Activated T-cell treated with anti-CD3 and anti-CD28 coated beads for 48 hours (primary cell): Measurements from ENCODE around the gene RIMS1.

Source experiments
- DNase-seq: peaks from one replicate; pipeline ENCODE4 v3.0.0-alpha.2; 2020; ENCODE audit warnings: low read depth

The RIMS1 gene

GRCh38 chr6:72416744-72417465, 530.6 kb downstream of the RIMS1 start:
- no peak for DNase-seq

- DNase-seq = no peak
Measured at GRCh38 chr6:72417759-72418158, 531.4 kb downstream of the RIMS1 start.

- DNase-seq = no peak
Measured at GRCh38 chr6:72418495-72418894, 532.1 kb downstream of the RIMS1 start.

- DNase-seq = no peak
Measured at GRCh38 chr6:72419966-72420365, 533.6 kb downstream of the RIMS1 start.

DNA sequence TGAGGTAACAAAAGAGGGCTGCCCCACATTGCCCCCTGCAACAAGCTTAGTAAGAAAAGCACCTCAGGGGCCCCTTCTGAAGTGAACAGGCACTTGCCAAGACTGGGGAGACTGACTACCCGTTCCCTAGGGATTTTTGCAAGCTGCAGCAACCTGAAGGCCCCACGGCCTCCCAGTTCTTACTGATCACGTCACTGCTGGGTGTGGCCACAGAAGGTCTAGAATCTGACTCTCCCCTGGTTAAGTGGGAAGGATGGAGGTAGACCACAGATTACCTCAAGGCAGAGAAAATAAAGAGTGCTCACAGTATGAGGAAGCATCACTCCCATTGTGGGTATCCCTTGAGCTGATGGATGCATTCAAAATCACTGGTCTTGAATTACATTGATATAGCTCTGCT, 534.1 kb downstream of the RIMS1 start:
- no peak for DNase-seq

- no peak for DNase-seq
Measured at GRCh38 chr6:72421387-72421786, 535.0 kb downstream of the RIMS1 start.

DNA sequence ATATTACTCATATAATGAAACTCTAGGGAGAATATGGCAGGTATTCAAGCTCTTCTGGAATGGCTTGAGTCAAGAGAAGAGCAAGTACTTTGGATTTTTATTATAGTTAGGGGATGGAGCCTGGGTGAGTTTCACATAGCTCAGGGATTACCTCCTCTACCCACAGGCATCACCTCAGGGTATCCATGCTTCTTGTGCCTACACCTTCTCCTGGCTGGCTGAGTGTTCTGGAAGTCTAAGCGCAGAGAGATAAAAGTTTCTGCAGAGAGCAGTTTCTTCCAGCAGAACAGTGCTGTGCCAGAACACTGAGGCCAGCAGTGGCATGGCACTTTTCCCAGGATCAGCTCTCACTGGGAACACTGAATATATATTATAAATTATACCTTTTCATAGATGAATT, 535.8 kb downstream of the RIMS1 start:
- DNase-seq = no peak

DNA sequence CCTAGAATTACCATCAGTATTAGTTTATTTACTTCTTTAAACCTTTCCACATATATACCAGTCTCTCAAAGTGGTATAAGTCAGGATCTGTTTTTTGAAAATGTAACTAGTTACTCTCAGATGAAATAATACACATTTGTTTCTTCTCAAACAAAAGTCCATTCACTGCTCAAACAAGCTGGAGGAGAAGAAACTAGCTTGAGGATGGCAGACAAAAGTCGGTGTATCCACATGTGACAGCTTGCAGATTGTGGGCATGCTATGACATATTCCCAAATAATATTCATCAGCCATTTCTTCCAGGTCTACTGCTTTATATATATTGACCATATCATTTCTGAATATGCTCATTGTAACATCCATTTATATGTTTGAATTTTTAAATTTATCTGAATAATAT, 538.1 kb downstream of the RIMS1 start:
- DNase-seq = no peak

- no peak for DNase-seq
Measured at GRCh38 chr6:72425003-72425681, 538.8 kb downstream of the RIMS1 start.

- DNase-seq = no peak
Measured at GRCh38 chr6:72440611-72441010, 554.3 kb downstream of the RIMS1 start.

GRCh38 chr6:72446430-72446829, 560.1 kb downstream of the RIMS1 start:
- DNase-seq = no peak
